Measurements from ENCODE around the gene OGFRL1. TPM values are rescaled to one million over a fixed set of nuclear protein-coding genes. Genes with fewer than 3 reads are reported as not detected.
"Not testable (repeated sequence)": the region's sequence is repeated elsewhere in the genome, so short reads cannot be mapped to it uniquely, and the experiment has no call there.

OGFRL1 gene
- 3.3 and 3.4 TPM in 2 replicates for polyA plus RNA-seq (2014; cell fraction: cytosol; rRNA removed)
- polyA plus RNA-seq (2014; cell fraction: nucleus; rRNA removed) = 1.8 and 2.1 TPM in 2 replicates

GRCh38 chr6:71288228-71289038 lies at the start of gene OGFRL1:
Gene OGFRL1, plus strand, starts transcription at chr6:71288811. Its CDS starts 126 bp downstream, at chr6:71288937.
- DNase-seq (ENCODE audit: low spot score) = peak; percentile 78

- DNase-seq (ENCODE audit: low spot score) = peak; percentile 8
These were observed 48.9 kb upstream of the OGFRL1 start for GRCh38 chr6:71239694-71240093.

- DNase-seq (ENCODE audit: low spot score) = no peak
These were observed 43.2 kb upstream of the OGFRL1 start for GRCh38 chr6:71245265-71246049.

- DNase-seq (ENCODE audit: low spot score) = no peak
These were observed 42.0 kb upstream of the OGFRL1 start for GRCh38 chr6:71246596-71246995.

- peak; percentile 17 for DNase-seq (ENCODE audit: low spot score)
These were observed 40.3 kb upstream of the OGFRL1 start for GRCh38 chr6:71248306-71248765.

GRCh38 chr6:71248878-71249544 lies 39.6 kb upstream of the OGFRL1 start:
- no peak for DNase-seq (ENCODE audit: low spot score)

GRCh38 chr6:71250099-71250602 lies 38.5 kb upstream of the OGFRL1 start:
- no peak for DNase-seq (ENCODE audit: low spot score)

GRCh38 chr6:71252410-71252809 lies 36.2 kb upstream of the OGFRL1 start:
- DNase-seq (ENCODE audit: low spot score) = no peak

- no peak for DNase-seq (ENCODE audit: low spot score)
These were observed 35.7 kb upstream of the OGFRL1 start for GRCh38 chr6:71252960-71253359.

- peak; percentile 89 for DNase-seq (ENCODE audit: low spot score)
These were observed 34.3 kb upstream of the OGFRL1 start for GRCh38 chr6:71254323-71254722.

- peak; percentile 8 for DNase-seq (ENCODE audit: low spot score)
These were observed 30.3 kb upstream of the OGFRL1 start for GRCh38 chr6:71258078-71258866.

GRCh38 chr6:71259888-71260604 lies 28.6 kb upstream of the OGFRL1 start:
- DNase-seq (ENCODE audit: low spot score) = peak; percentile 96

- no peak for DNase-seq (ENCODE audit: low spot score)
These were observed 25.7 kb upstream of the OGFRL1 start for GRCh38 chr6:71262914-71263313.

GRCh38 chr6:71266392-71266791 lies 22.2 kb upstream of the OGFRL1 start:
- DNase-seq (ENCODE audit: low spot score) = not testable (repeated sequence)

GRCh38 chr6:71268735-71269437 lies 19.7 kb upstream of the OGFRL1 start:
- DNase-seq (ENCODE audit: low spot score) = no peak

- no peak for DNase-seq (ENCODE audit: low spot score)
These were observed 10.5 kb upstream of the OGFRL1 start for GRCh38 chr6:71277926-71278600.

- no peak for DNase-seq (ENCODE audit: low spot score)
These were observed 9.3 kb upstream of the OGFRL1 start for GRCh38 chr6:71279321-71279720.

GRCh38 chr6:71279740-71280139 lies 8.9 kb upstream of the OGFRL1 start:
- no peak for DNase-seq (ENCODE audit: low spot score)

- no peak for DNase-seq (ENCODE audit: low spot score)
These were observed 7.9 kb upstream of the OGFRL1 start for GRCh38 chr6:71280701-71281100.

All from SK-N-DZ (cell line).